SK-N-MC (cell line): ENCODE data around the gene MCC.

Experiments
- EZH2 ChIP-seq: fragments of 200-600 bp; sonication (generic); IDR thresholded peaks from one replicate; pipeline ENCODE4 v1.6.1; 2017; ENCODE audit warnings: antibody characterized with exemption
- FOXP2 ChIP-seq: optimal IDR thresholded peaks from 2 replicates; pipeline ENCODE3; 2011; ENCODE audit warnings: mild to moderate bottlenecking, moderate library complexity; ENCODE audit not compliant: insufficient read depth; ENCODE audit errors: extremely low read length, control extremely low read depth
- POLR2AphosphoS5 ChIP-seq: IDR thresholded peaks from 2 replicates; pipeline ENCODE4 v1.6.1; 2012; ENCODE audit warnings: mild to moderate bottlenecking, low read depth, low read length, borderline replicate concordance

DNA sequence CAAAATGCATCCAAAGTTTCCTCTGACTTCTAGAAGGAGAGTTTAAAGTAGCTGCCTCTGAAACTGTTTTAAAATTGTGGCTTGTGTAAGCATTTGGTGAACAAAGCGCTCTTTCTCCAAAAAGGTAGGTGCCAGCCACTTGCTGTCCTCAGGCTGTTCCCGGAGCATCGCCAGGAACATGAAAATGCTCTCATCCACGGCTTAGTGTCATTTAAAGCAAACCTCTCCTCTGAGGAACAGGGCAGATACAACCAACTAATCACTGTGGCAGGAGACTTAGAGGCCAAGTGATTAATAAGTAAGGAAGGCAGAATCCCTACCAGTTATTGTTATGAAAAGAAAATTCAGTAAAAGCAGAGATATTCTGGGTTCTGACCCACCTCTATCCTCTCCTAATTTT lies 346.1 kb downstream of the MCC start:
- TF ChIP-seq EZH2: no peak
- TF ChIP-seq POLR2AphosphoS5: no peak
- no peak for TF ChIP-seq FOXP2
